GOT3 (cell line): ENCODE measurements around the gene FUT7.
A peak's percentile ranks its signal among the peaks of the same experiment; 100 is the strongest.

Experiments
- DNase-seq: peaks from one replicate; lab custom pipeline; 2025; ENCODE audit warnings: mixed read lengths; lab: John Stamatoyannopoulos, UW

FUT7 gene

GRCh38 chr9:137031904-137032640 lies at the start of gene FUT7:
FUT7 (minus strand) TSS chr9:137032088; CDS start chr9:137031991, 97 bp downstream.
- no peak for DNase-seq

GRCh38 chr9:137080260-137081122 lies 48.6 kb upstream of the FUT7 start:
- no peak for DNase-seq

- DNase-seq = no peak
Measured at GRCh38 chr9:137079401-137079787, 47.5 kb upstream of the FUT7 start.

GRCh38 chr9:137078701-137079400 lies 47.0 kb upstream of the FUT7 start:
- DNase-seq = no peak

GRCh38 chr9:137077758-137078693 lies 46.1 kb upstream of the FUT7 start:
- no peak for DNase-seq

GRCh38 chr9:137077010-137077747 lies 45.3 kb upstream of the FUT7 start, which contains the start of gene UAP1L1:
UAP1L1 (plus strand) TSS chr9:137077517; CDS start chr9:137077533, 16 bp downstream.
- no peak for DNase-seq

- DNase-seq = no peak
Measured at GRCh38 chr9:137076636-137077009, 44.7 kb upstream of the FUT7 start.

GRCh38 chr9:137075275-137075775 lies 43.4 kb upstream of the FUT7 start:
- no peak for DNase-seq

- no peak for DNase-seq
Measured at GRCh38 chr9:137074657-137075274, 42.9 kb upstream of the FUT7 start.

- DNase-seq = no peak
Measured at GRCh38 chr9:137073992-137074399, 42.1 kb upstream of the FUT7 start.

- DNase-seq = no peak
Measured at GRCh38 chr9:137071282-137071681, 39.4 kb upstream of the FUT7 start.

GRCh38 chr9:137070906-137071275 lies 39.0 kb upstream of the FUT7 start:
- no peak for DNase-seq

- no peak for DNase-seq
Measured at GRCh38 chr9:137070201-137070905, 38.5 kb upstream of the FUT7 start, which contains the start of gene SAPCD2. SAPCD2 (minus strand) TSS chr9:137070557; CDS start chr9:137070460, 97 bp downstream.

- DNase-seq = no peak
Measured at GRCh38 chr9:137069508-137070091, 37.7 kb upstream of the FUT7 start.

GRCh38 chr9:137068539-137069507 lies 36.9 kb upstream of the FUT7 start:
- no peak for DNase-seq

GRCh38 chr9:137067860-137068538 lies 36.1 kb upstream of the FUT7 start:
- peak; percentile 25 for DNase-seq
